GM18505 (cell line): ENCODE results near the gene SNRPE.

Source experiments
- ATAC-seq: cut with Tn5 transposase; IDR thresholded peaks from one replicate; pipeline ENCODE4 v1.9.1; 2021; ENCODE audit not compliant: unreplicated experiment
- POLR2A ChIP-seq: IDR thresholded peaks from 4 replicates; pipeline ENCODE4 v1.6.1; 2011; ENCODE audit warnings: borderline replicate concordance; ENCODE audit not compliant: insufficient read depth, insufficient read length; ENCODE audit errors: extremely low read depth

The SNRPE gene

DNA sequence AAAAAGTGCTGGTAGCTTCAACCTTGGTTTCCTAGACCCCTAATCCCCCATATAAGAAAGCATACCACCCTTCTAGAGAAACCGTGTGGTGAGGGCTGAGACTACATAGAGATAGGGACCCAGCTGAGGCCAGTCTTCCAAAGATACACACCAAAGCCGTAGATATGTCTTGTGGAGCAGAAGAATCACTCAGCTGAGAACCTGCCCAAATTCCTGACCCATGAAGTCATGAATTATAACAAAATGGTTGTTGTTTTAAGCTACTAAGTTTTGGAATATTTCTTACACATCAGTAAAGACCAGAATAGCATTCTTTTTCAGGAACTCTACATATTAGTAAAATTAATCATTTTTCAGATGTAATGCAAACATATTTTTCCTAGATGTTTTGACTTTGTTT lies 3.3 kb upstream of the SNRPE start:
- TF ChIP-seq POLR2A = no peak
- no peak for ATAC-seq

DNA sequence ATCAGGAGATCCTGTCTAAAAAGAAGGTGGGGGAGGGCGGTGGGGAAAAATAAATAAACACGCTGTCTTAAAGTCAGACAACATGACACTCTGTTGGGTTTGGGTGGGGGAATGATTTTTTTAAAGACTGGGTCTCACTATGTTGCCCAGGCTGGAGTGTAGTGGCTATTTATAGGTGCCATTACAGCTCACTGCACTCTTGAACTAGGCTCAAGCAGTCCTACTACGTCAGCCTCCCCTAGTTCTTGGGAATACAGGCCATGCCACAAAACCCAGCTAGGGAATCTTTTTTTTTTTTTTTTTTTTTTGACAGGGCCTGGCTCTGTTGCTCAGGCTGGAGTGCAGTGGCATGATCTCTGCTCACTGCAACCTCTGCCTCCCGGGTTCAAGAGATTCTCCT lies 2.4 kb upstream of the SNRPE start:
- no peak for ATAC-seq
- TF ChIP-seq POLR2A = no peak

DNA sequence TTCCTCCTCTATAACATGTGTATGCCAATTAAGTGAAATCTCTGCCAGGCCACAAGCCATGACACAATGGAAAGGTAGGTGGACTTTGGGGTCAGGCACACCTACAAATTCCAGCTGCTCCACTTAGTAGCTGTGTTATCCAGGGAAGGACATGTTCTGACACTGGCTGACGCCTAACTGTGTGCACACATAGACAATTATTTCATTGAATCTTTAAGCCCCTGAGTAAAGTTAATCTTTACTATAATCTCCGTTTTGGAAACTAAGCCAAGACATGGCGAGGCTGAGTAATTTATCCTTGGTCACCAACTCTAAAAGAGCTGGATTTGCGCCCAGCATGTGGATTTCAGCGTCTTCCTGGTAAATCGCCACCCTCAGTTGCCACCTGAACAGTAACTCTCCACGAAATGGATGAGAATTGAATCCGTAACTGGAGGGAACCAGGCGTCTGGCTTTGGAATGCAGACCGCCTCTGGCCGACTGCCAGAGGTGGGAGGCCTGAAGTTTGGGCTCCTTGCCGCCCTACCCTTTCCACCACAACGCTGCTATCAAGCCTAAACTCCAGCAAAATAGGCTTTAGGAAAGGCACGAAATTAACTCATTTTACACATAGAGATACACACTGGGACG lies 888 bp upstream of the SNRPE start:
- ATAC-seq = no peak
- no peak for TF ChIP-seq POLR2A

DNA sequence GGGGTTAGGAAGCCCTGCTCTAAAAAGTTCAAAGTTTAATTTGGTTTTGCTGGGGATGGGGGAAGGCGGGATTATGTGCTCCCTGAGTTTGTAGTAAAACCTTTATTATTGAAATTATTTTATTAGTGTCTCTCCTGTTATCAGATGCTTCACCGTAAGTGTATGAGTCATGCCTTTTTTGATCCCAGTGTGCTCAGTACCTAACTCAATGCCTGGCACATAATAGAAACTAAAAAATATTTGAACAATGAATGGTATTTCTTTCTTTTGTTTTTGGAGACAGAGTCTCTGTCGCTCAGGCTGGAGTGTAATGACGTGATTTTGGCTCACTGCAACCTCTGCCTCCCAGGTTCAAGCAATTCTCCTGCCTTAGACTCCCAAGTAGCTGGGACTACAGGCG lies 6.4 kb downstream of the SNRPE start:
- no peak for ATAC-seq
- no peak for TF ChIP-seq POLR2A

DNA sequence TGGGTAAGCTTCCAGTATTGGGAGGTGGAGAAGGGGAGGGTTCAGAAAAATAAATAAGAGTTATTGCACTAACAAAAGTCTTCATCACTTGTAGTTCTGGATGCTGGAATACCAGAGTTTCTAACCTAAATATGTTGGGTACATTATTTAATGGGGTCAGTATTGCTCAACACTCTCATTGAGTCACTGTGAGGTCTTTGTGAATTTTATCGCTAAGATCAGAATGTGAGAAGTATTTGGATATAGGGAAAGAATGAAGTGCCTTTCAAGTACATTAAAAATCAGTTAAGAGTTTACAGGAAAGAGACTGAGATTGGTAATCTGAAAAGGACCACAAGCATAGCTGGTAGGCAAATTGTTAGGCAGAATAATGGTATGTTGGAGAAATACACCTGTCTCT lies 8.8 kb downstream of the SNRPE start:
- no peak for ATAC-seq
- no peak for TF ChIP-seq POLR2A

DNA sequence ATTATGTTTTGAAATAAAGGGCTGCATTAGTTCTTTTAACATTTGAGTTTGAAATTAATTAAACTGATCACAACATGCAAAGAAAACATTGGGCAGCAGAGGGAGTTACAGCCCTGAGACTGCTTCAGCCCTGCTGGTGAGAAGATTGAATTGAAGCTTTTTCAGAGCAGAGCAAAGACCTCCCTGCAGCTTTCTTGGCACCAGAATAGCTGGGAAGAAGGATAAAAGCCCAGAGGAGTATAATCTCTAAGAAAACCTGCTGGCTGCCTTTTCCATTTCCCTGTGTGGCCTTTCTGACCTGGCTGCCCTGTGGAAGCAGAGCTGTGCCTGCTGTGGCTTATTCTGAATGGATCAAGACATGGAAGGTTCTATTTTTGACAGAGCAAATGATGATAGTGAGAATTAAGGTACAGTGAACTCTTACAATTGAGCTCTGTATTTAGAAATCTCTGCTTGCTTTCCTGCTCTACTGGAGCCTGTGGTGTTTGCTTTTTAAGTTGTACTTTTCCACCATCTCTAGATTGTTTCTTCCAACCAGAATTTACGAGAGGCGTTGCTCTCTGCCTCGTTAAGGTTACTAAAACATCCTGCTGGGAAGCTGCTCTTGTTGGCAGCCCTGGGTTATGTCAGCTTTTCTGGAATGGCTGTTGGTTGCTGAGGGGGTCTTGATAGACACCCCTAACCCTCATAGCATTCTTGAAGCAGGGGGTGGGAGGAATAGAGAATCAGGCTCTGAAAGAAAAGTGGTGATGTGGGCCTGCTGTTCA lies 9.9 kb downstream of the SNRPE start:
- ATAC-seq = no peak
- no peak for TF ChIP-seq POLR2A

DNA sequence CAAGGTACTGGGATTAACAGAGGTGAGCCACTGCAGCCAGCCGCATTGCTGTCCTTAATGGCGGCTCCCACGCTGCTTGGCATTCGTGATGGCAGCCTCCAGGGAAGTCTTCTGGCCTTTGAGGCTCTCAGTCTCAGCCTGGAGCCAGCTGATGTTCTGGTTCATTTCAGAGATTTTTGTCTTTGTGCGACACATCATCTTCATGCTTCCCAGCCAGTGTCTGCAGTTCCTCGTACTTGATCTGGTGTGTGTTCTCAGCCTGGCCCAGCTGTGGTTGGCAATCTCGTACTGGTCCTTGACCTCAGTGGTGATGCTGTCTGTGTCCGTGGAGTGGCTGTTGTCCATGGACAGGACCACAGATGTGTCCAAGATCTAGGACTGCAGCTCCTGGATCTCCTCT lies 11.7 kb downstream of the SNRPE start:
- TF ChIP-seq POLR2A = no peak
- no peak for ATAC-seq

DNA sequence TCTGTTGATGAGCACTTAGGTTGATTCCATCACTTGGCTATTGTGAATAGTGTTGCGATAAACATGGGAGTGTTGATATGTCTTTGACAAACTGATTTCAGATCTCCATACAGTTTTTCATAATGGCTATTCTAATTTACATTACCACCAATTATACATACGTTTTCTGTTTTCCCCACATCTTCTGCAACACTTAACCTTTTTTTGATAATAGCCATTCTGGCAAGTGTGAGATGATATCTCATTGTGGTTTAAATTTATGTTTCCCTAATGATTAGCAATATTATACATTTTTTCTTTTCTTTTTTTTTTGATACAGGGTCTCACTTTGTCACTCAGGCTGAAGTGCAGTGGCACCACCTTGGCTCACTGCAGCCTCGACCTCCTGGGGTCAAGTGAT lies 17.0 kb downstream of the SNRPE start:
- no peak for ATAC-seq
- no peak for TF ChIP-seq POLR2A

DNA sequence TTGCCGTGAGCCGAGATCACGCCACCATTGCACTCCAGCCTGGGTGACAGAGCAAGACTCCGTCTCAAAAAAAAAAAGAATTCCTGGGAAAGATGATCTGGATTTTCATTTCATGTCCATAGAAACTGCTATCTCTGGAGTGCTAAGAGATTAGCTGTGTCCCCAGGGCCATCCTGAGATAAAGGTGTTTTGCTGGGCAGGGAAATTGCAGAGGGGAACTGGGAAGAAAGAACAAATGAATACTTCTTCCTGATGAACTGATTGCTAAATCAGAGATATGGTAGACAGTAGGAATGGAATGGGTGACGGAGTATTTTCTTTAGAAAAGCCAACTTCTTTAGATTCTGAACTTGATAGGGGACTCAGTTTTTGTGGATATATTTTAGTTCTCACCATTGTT lies 19.2 kb downstream of the SNRPE start:
- ATAC-seq = no peak
- TF ChIP-seq POLR2A = no peak

DNA sequence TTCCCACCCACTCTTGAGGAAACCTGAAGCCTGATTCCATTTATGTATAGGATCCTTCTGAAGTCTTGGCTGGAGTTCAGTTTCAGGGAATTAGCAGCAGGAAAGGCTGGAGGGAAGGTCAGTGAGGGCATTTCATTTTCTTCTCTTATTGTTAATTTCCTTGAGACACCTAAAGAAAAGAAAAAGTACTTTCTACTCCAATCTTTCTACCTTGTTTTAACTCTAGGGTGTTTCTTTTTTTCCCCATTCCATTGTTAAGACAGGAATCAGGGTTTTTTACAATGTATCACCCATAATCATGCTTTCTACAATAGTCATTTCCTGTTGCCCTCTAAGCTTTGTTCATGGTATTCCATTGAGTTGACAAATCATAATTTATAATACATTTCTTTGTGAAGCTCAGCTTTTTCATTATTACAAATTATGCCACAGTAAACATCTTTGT lies 27.4 kb downstream of the SNRPE start:
- no peak for ATAC-seq
- TF ChIP-seq POLR2A = no peak

DNA sequence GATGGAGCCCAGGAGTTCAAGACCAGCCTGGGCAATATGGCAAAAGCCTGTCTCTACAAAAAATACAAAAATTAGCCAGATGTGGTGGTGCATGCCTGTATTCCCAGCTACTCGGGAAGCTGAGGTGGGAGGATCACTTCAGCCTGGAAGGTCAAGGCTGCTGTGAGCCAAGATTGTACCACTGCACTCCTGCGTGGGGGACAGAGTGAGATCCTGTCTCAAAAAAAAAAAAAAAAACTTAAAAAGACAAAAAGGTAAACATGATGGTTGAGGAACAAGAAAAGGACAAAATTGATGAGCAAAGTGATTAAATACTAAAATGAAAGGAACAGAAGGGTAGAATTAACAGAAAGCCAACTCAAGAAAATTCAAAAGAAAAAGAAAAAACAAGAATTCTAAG lies 30.6 kb downstream of the SNRPE start:
- TF ChIP-seq POLR2A = no peak

DNA sequence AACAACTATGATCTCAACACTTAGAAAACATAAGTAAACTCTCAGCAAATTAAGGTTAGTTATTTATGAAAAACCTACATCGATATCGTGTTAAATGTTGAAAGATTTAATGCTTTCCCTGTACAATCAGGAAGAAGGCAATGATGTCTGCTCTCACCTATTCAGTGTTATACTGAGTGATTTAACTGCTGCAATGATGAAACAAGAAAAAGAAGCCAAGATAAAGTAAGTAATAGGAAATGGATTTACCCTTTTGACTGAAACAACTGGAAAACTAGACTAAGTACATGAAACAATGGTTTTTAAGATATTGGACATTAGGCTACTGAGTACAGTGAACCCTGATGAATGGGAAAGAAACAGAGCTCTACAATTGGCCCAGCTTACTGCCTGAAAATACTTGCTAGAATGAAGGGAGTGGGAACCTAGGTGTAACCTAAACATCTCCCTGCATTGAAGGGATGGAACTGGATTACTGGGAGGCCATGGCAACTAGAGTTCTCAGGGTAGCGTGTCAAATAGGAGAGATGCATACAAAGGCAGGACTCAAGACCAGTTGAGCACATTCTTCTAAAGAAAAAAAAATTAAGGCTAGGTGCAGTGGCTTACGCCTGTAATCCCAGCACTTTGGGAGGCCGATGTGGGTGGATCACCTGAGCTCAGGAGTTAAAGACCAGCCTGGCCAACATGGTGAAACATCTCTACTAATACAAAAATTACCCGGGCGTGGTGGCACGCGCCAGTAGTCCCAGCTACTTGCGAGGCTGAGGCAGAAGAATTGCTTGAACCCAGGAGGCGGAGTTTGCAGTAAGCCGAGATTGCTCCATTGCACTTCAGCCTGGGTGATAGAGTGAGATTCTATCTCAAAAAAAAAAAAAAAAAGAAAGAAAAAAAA lies 37.3 kb downstream of the SNRPE start:
- TF ChIP-seq POLR2A = no peak
- no peak for ATAC-seq

More for the DNA sequence above, 30.6 kb downstream of the SNRPE start:
- no peak for ATAC-seq

DNA sequence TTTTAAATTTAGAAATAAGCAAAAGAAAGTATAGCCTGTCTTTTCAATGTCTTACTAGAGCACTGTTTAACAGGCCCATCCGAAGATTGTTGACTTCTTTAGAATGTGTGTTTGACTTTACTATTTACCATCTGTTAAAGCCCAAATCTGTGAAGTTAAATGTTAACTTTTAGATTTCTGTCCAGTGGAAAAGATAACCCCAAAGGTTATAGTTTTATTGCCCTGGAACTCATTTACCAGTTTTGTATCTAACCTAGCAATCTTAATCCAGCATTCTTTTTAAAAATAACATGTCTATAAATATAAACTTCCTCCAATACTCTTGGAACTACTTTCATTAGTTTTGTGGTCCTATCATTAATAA lies 37.9 kb downstream of the SNRPE start:
- no peak for TF ChIP-seq POLR2A
- no peak for ATAC-seq
